GM12878 (cell line): ENCODE results near the gene MSL1. TPM values are rescaled to one million over a fixed set of nuclear protein-coding genes. Genes with fewer than 3 reads are reported as not detected.

Experiments
- ATAC-seq: fragments of 200-7000 bp; cut with Tn5 transposase; 3 replicates; pipeline ENCODE4 v1.9.1; 2020; ENCODE audit warnings: mild to moderate bottlenecking, moderate library complexity
- BruUV-seq: library from RNA; stranded (reverse); fragments of 400-500 nt; replicated peaks from 2 replicates; lab custom pipeline; 2021; lab: Mats Ljungman, UMichigan
- CTCF ChIA-PET: fragments of 300-600 bp; sonication (Branson Sonifier 250); formaldehyde crosslinking; extraction: SDS; loops from one replicate; lab custom pipeline; 2021; ENCODE audit warnings: inconsistent platforms; lab: Yijun Ruan, JAX
- POLR2A ChIA-PET: fragments of 350-600 bp; formaldehyde crosslinking; extraction: SDS; loops from one replicate; lab custom pipeline; 2021; ENCODE audit warnings: inconsistent platforms; lab: Charles Lee
- RAD21 ChIA-PET: fragments of 300-600 bp; sonication (Branson Sonifier 250); formaldehyde crosslinking; loops from one replicate; lab custom pipeline; 2023; ENCODE audit warnings: antibody characterized with exemption; ENCODE audit not compliant: unreplicated experiment; lab: Charles Lee
- SMC1A ChIA-PET: fragments of 300-600 bp; sonication (Branson Sonifier 250); formaldehyde crosslinking; loops from one replicate; lab custom pipeline; 2023; ENCODE audit not compliant: unreplicated experiment, uncharacterized antibody; lab: Charles Lee
- DNase-seq: peaks from one replicate; pipeline ENCODE4 v3.0.0-alpha.2; 2011; ENCODE audit warnings: low read depth, low spot score
- FAIRE-seq: peaks from 3 replicates; lab custom pipeline; 2011; peaks lifted over from hg19 to GRCh38; lab: Jason Lieb, UNC
- H2AFZ ChIP-seq: 2 replicates; pipeline ENCODE4 v1.6.0; 2011; ENCODE audit warnings: low read depth, low read length, control low read depth; ENCODE audit not compliant: control insufficient read depth
- H3K27ac ChIP-seq: 2 replicates; pipeline ENCODE4 v1.5.1; 2011; ENCODE audit warnings: control low read depth; ENCODE audit not compliant: control insufficient read depth, insufficient read depth
- H3K27me3 ChIP-seq, 2 experiments: replicated peaks in 1 of 2; 2 replicates each; pipeline versions ENCODE4 v1.6.0 to v1.6.1; 2011; ENCODE audit warnings: low read length in 1 of 2; ENCODE audit not compliant: control insufficient read depth in 2 of 2, insufficient read depth in 2 of 2
- H3K36me3 ChIP-seq, 2 experiments: 2 replicates each; pipeline ENCODE4 v1.5.1; 2011; ENCODE audit warnings: low read length in 1 of 2; ENCODE audit not compliant: control insufficient read depth in 2 of 2, insufficient read depth in 2 of 2
- H3K4me1 ChIP-seq: 2 replicates; pipeline ENCODE4 v1.6.1; 2011; ENCODE audit warnings: mild to moderate bottlenecking, low read length, moderate library complexity, mixed read lengths; ENCODE audit not compliant: control insufficient read depth, insufficient read depth
- H3K4me2 ChIP-seq: 2 replicates; pipeline ENCODE4 v1.6.0; 2011; ENCODE audit warnings: control low read depth; ENCODE audit not compliant: control insufficient read depth, insufficient read depth
- H3K4me3 ChIP-seq: fragments of 200-600 bp; sonication (generic); 2 replicates; pipeline ENCODE4 v1.5.1; 2016
- H3K79me2 ChIP-seq: 2 replicates; pipeline ENCODE4 v1.6.0; 2011; ENCODE audit warnings: low read length; ENCODE audit not compliant: control insufficient read depth, insufficient read depth
- H3K9ac ChIP-seq: 2 replicates; pipeline ENCODE4 v1.8.0; 2011; ENCODE audit warnings: low read length, control low read depth, mixed read lengths; ENCODE audit not compliant: control insufficient read depth, insufficient read depth
- H3K9me3 ChIP-seq: replicated peaks from 3 replicates; pipeline ENCODE4 v1.5.1; 2011; ENCODE audit warnings: mild to moderate bottlenecking, low read length; ENCODE audit not compliant: control insufficient read depth, insufficient read depth
- H4K20me1 ChIP-seq: 2 replicates; pipeline ENCODE4 v1.6.0; 2011; ENCODE audit not compliant: control insufficient read depth, insufficient read depth
- CHD4 ChIP-seq: fragments of 200-600 bp; sonication (generic); IDR thresholded peaks from 2 replicates; pipeline ENCODE4 v1.6.1; 2016; ENCODE audit warnings: mild to moderate bottlenecking
- NRF1 ChIP-seq: conservative IDR thresholded peaks from 2 replicates; pipeline ENCODE4 v1.6.1; 2011; ENCODE audit warnings: mild to moderate bottlenecking, low read depth, low read length, improper control_type of control experiment
- POU2F2 ChIP-seq: IDR thresholded peaks from 3 replicates; pipeline ENCODE4 v1.6.1; 2011; ENCODE audit warnings: low read depth, mild to moderate bottlenecking, low read length, borderline replicate concordance
- SKIL ChIP-seq: fragments of 450-650 bp; IDR thresholded peaks from 2 replicates; pipeline ENCODE4 v1.6.1; 2017; ENCODE audit warnings: mild to moderate bottlenecking, low read depth, inconsistent platforms; ENCODE audit not compliant: poor library complexity, severe bottlenecking
- SREBF2 ChIP-seq: IDR thresholded peaks from 2 replicates; pipeline ENCODE4 v1.6.1; 2012; ENCODE audit warnings: mild to moderate bottlenecking, low read length
- WGBS: methylation state at CpG from one replicate; pipeline ENCODE4 v1.1.6; 2016; ENCODE audit warnings: low lambda C conversion rate; ENCODE audit not compliant: insufficient replicate concordance, insufficient coverage; ENCODE audit errors: missing lambda C conversion rate; 5-methylcytosine and 5-hydroxymethylcytosine counted together
- in situ Hi-C: fragments of 300-500 bp; cut with MboI; formaldehyde crosslinking; loops from 9 replicates; pipeline ENCODE4 v1.14.3; 2018; ENCODE audit warnings: mixed read lengths
- intact Hi-C: fragments of 100-400 bp; cut with micrococcal nuclease; formaldehyde crosslinking; loops from one replicate; pipeline ENCODE4 v1.14.2; 2022; ENCODE audit not compliant: unreplicated experiment
- polyA plus RNA-seq, 11 experiments: library from polyadenylated mRNA; depleted of rRNA in 4 of 11; unstranded in 6 of 11; stranded (reverse) in 5 of 11; fragments of >200 nt; fragmentation: Nextera tagmentation in 4 of 11; fragmentation: Illumina TruSeq in 1 of 11; extraction: Ambion mirVana in 4 of 11; extraction: Trizol in 1 of 11; gene quantifications; 1 replicate in 1 of 11; 2 replicates in 10 of 11; pipeline versions ENCODE4 v1.2.1 to v1.2.3, GENCODE V29; 2011 to 2016; ENCODE audit warnings: inconsistent platforms in 2 of 11, missing spikeins in 2 of 11, low read depth in 1 of 11
- total RNA-seq, 4 experiments: library from RNA; depleted of rRNA in 3 of 4; stranded (reverse); fragments of >200 nt in 3 of 4; fragmentation: Illumina TruSeq in 1 of 4; extraction: Trizol in 1 of 4; gene quantifications; 2 replicates each; pipeline versions ENCODE4 v1.2.1 to v1.2.3, GENCODE V29; 2013 to 2021

Gene MSL1
- total and polyA plus RNA-seq, 10 of the 15 experiments (the other 5 are each of a cell fraction or from before 2014, with no cell fraction given), result 6.1 to 95.2 (median 51.8) TPM

GRCh38 chr17:40173091-40173777 lies 51.5 kb downstream of the MSL1 start:
- Histone ChIP-seq H3K36me3 (peaks cover 18 to 20% of the 10 kb centered on the region in 2 experiments; a peak in 3 of 4 replicates), H3K9ac (no peak overlapping the region), H4K20me1 (no peaks in the 10 kb centered on the region), H3K27me3 (no peaks in the 10 kb centered on the region), H3K79me2 (no peaks in the 10 kb centered on the region), H3K9me3 (no peaks in the 10 kb centered on the region), H3K4me3 (no peak overlapping the region), H3K27ac (no peak overlapping the region), H3K4me1 (peaks cover 4% of the 10 kb centered on the region)
- SMC1A ChIA-PET, result interaction anchor here (1.0 to 5.1 kb wide), 2 partner anchors 33 to 60 kb away, joined by 3 to 35 read pairs; partner anchors contain the start of gene CASC3
- no peak for FAIRE-seq
- no peak for DNase-seq
- in situ Hi-C loops, result no loop called here
- 98% methylated on average over 4 of the region's 4 CpGs for WGBS
- no peak for ATAC-seq
- RAD21 ChIA-PET, result interaction anchor here (0.7 kb wide), 2 partner anchors 197 to 216 kb away, joined by 3 to 4 read pairs; no protein-coding TSS in a partner anchor
- BruUV-seq, result no TSS peak
- POLR2A ChIA-PET, result interaction anchor here (0.5 to 3.6 kb wide), 5 partner anchors 18 to 381 kb away, joined by 3 to 23 read pairs (median 3); no protein-coding TSS in a partner anchor
- no peak for TF ChIP-seq SKIL
- no peak for TF ChIP-seq CHD4
- TF ChIP-seq SREBF2, result no peak
- no peak for TF ChIP-seq POU2F2
- TF ChIP-seq NRF1, result no peak
- TF ChIP-seq, all 136 proteins: peak for 0
- Histone ChIP-seq H2AFZ (no peak overlapping the region), H3K4me2 (no peak overlapping the region)
- intact Hi-C loops, result no loop called here
- CTCF ChIA-PET, result interaction anchor here (0.6 to 5.1 kb wide), 5 partner anchors 18 to 255 kb away, joined by 3 to 42 read pairs (median 4); partner anchors contain the start of gene GSDMB
